Vagina (tissue), 2 donors: ENCODE results near the gene ZDHHC16. TPM values are rescaled to one million over a fixed set of nuclear protein-coding genes. Genes with fewer than 3 reads are reported as not detected.
"Not testable (repeated sequence)": the region's sequence is repeated elsewhere in the genome, so short reads cannot be mapped to it uniquely, and the experiment has no call there.

ENCODE experiments used
- DNase-seq, 2 donors: peaks; one replicate each; pipeline ENCODE4 v3.0.0-alpha.2; 2017; ENCODE audit errors: extremely low spot score in 2 of 2
- H3K27ac ChIP-seq: fragments of 200-600 bp; sonication (generic); one replicate; pipeline ENCODE4 v1.5.1; 2019
- H3K27me3 ChIP-seq: fragments of 200-600 bp; sonication (generic); one replicate; pipeline ENCODE4 v1.5.1; 2019
- H3K36me3 ChIP-seq, 2 donors: fragments of 200-600 bp; sonication (generic); one replicate each; pipeline ENCODE4 v1.5.1; 2017 to 2019
- H3K4me1 ChIP-seq: fragments of 200-600 bp; sonication (generic); one replicate; pipeline ENCODE4 v1.5.1; 2019
- H3K4me3 ChIP-seq, 2 donors: fragments of 200-600 bp; sonication (generic); 1 replicate in 1 of 2; 2 replicates in 1 of 2; pipeline ENCODE4 v1.5.1; 2016 to 2019
- H3K9me3 ChIP-seq: fragments of 200-600 bp; sonication (generic); one replicate; pipeline ENCODE4 v1.5.1; 2019
- CTCF ChIP-seq, 3 experiments: fragments of 450-650 bp in 2 of 3; fragments of 200-600 bp in 1 of 3; sonication (generic) in 1 of 3; IDR thresholded peaks; one replicate each; pipeline ENCODE4 v1.5.1; 2017 to 2019; ENCODE audit warnings: antibody characterized with exemption in 3 of 3, mild to moderate bottlenecking in 2 of 3, moderate library complexity in 2 of 3
- POLR2A ChIP-seq, 2 donors: fragments of 450-650 bp; IDR thresholded peaks; one replicate each; pipeline ENCODE4 v1.6.1; 2017; ENCODE audit warnings: antibody characterized with exemption in 2 of 2, mild to moderate bottlenecking in 2 of 2, moderate library complexity in 2 of 2
- POLR2AphosphoS5 ChIP-seq, 2 donors: sonication (generic); formaldehyde crosslinking; IDR thresholded peaks; one replicate each; pipeline ENCODE4 v1.9.0; 2017; ENCODE audit warnings: antibody characterized with exemption in 2 of 2, mild to moderate bottlenecking in 2 of 2, low read depth in 1 of 2; ENCODE audit not compliant: insufficient read depth in 1 of 2
- intact Hi-C: fragments of 100-400 bp; cut with DNase I; formaldehyde crosslinking; loops from one replicate; pipeline ENCODE4 v1.15.1; 2023
- total RNA-seq: library from RNA; depleted of rRNA; stranded (reverse); fragments of >200 nt; gene quantifications from one replicate; pipeline ENCODE4 v1.2.3, GENCODE V29; 2016

Gene ZDHHC16
- total RNA-seq, 1 donor from 2014 or later, result 27.3 TPM

- H3K27ac ChIP-seq, result peak overlapping the region; percentile 76
- H3K36me3 ChIP-seq, result peaks cover 0 to 90% of the 10 kb centered on the region in 2 donors
- H3K27me3 ChIP-seq, result no peaks in the 10 kb centered on the region
- no peaks in the 10 kb centered on the region for H3K9me3 ChIP-seq
- no peak overlapping the region for H3K4me3 ChIP-seq
- intact Hi-C loops, result no loop called here
- H3K4me1 ChIP-seq, result peaks cover 32% of the 10 kb centered on the region
- no peak for DNase-seq
- TF ChIP-seq POLR2AphosphoS5 (IDR thresholded peaks at IDR 0.05; ENCODE audit: insufficient read depth in 1 of 2, low read depth in 1 of 2), result no peak
- TF ChIP-seq POLR2A (IDR thresholded peaks at IDR 0.05), result no peak
- no peak for TF ChIP-seq CTCF (IDR thresholded peaks at IDR 0.05)
These were observed 20.8 kb downstream of the ZDHHC16 start for GRCh38 chr10:97466755-97467154.

- Histone ChIP-seq H3K36me3 (peaks cover 0 to 89% of the 10 kb centered on the region in 2 donors), H3K27me3 (no peaks in the 10 kb centered on the region), H3K9me3 (no peaks in the 10 kb centered on the region), H3K4me1 (peaks cover 32% of the 10 kb centered on the region), H3K4me3 (no peak overlapping the region), H3K27ac (no peak overlapping the region)
- TF ChIP-seq POLR2AphosphoS5 (IDR thresholded peaks at IDR 0.05; ENCODE audit: insufficient read depth in 1 of 2, low read depth in 1 of 2) (no peak), CTCF (IDR thresholded peaks at IDR 0.05) (no peak), POLR2A (IDR thresholded peaks at IDR 0.05) (no peak)
- intact Hi-C loops, result loop anchor here (2.0 kb wide), 1 partner anchor 77 kb away; no protein-coding TSS in a partner anchor
- DNase-seq, result no peak
These were observed 22.2 kb downstream of the ZDHHC16 start for GRCh38 chr10:97468162-97468561.

GRCh38 chr10:97468781-97469180, 22.8 kb downstream of the ZDHHC16 start:
- H3K9me3 ChIP-seq, H3K27ac ChIP-seq, H3K27me3 ChIP-seq, DNase-seq, H3K4me3 ChIP-seq: not testable (repeated sequence)
- H3K4me1 ChIP-seq, result peaks cover 26% of the 10 kb centered on the region
- intact Hi-C loops, result loop anchor here (2.0 kb wide), 1 partner anchor 76 kb away; no protein-coding TSS in a partner anchor
- peaks cover 0 to 89% of the 10 kb centered on the region in 2 donors for H3K36me3 ChIP-seq

GRCh38 chr10:97474918-97475317, 28.9 kb downstream of the ZDHHC16 start:
- peaks cover 0 to 72% of the 10 kb centered on the region in 2 donors for H3K36me3 ChIP-seq
- H3K27ac ChIP-seq, result no peak overlapping the region
- TF ChIP-seq POLR2A (IDR thresholded peaks at IDR 0.05) (no peak), POLR2AphosphoS5 (IDR thresholded peaks at IDR 0.05; ENCODE audit: insufficient read depth in 1 of 2, low read depth in 1 of 2) (no peak), CTCF (IDR thresholded peaks at IDR 0.05) (no peak)
- H3K27me3 ChIP-seq, result no peaks in the 10 kb centered on the region
- no peaks in the 10 kb centered on the region for H3K4me1 ChIP-seq
- no peak for DNase-seq
- intact Hi-C loops, result no loop called here
- no peak overlapping the region for H3K4me3 ChIP-seq
- H3K9me3 ChIP-seq, result no peaks in the 10 kb centered on the region

GRCh38 chr10:97475936-97476594, 30.1 kb downstream of the ZDHHC16 start:
- Histone ChIP-seq H3K27ac (no peak overlapping the region), H3K4me1 (peaks cover 8% of the 10 kb centered on the region), H3K4me3 (no peak overlapping the region), H3K27me3 (no peaks in the 10 kb centered on the region), H3K9me3 (no peaks in the 10 kb centered on the region), H3K36me3 (peaks cover 0 to 74% of the 10 kb centered on the region in 2 donors)
- intact Hi-C loops, result no loop called here
- no peak for DNase-seq
- TF ChIP-seq POLR2A (IDR thresholded peaks at IDR 0.05) (no peak), CTCF (IDR thresholded peaks at IDR 0.05) (no peak), POLR2AphosphoS5 (IDR thresholded peaks at IDR 0.05; ENCODE audit: insufficient read depth in 1 of 2, low read depth in 1 of 2) (no peak)

- Histone ChIP-seq H3K4me1 (peaks cover 13% of the 10 kb centered on the region), H3K36me3 (peaks cover 0 to 57% of the 10 kb centered on the region in 2 donors)
- H3K9me3 ChIP-seq, intact Hi-C loops, H3K27ac ChIP-seq, H3K4me3 ChIP-seq, DNase-seq, H3K27me3 ChIP-seq: not testable (repeated sequence)
These were observed 33.4 kb downstream of the ZDHHC16 start for GRCh38 chr10:97479410-97479809.
